EL (cell line): Measurements from ENCODE around the gene SLC9A1.
"Not testable (repeated sequence)": the region's sequence is repeated elsewhere in the genome, so short reads cannot be mapped to it uniquely, and the experiment has no call there.

Experiments
- DNase-seq: peaks from one replicate; pipeline ENCODE4 v3.0.0-alpha.2; 2016

Gene SLC9A1

GRCh38 chr1:27130798-27131197 is 24.1 kb downstream of the SLC9A1 start:
- no peak for DNase-seq

GRCh38 chr1:27129225-27129624 is 25.7 kb downstream of the SLC9A1 start:
- no peak for DNase-seq

GRCh38 chr1:27127419-27127818 is 27.5 kb downstream of the SLC9A1 start:
- DNase-seq: no peak

GRCh38 chr1:27126391-27126790 is 28.5 kb downstream of the SLC9A1 start:
- DNase-seq: no peak

GRCh38 chr1:27125125-27125524 is 29.8 kb downstream of the SLC9A1 start:
- not testable (repeated sequence) for DNase-seq

GRCh38 chr1:27124405-27124804 is 30.5 kb downstream of the SLC9A1 start:
- DNase-seq: no peak

GRCh38 chr1:27122652-27123051 is 32.3 kb downstream of the SLC9A1 start:
- peak; percentile 83 for DNase-seq

- no peak for DNase-seq
Measured at GRCh38 chr1:27120854-27121253, 34.1 kb downstream of the SLC9A1 start.

- DNase-seq: peak; percentile 55
Measured at GRCh38 chr1:27118440-27118689, 36.6 kb downstream of the SLC9A1 start.

GRCh38 chr1:27117733-27118439 is 37.0 kb downstream of the SLC9A1 start:
- peak; percentile 36 for DNase-seq

- peak; percentile 46 for DNase-seq
Measured at GRCh38 chr1:27116697-27117096, 38.2 kb downstream of the SLC9A1 start.

- no peak for DNase-seq
Measured at GRCh38 chr1:27116232-27116631, 38.7 kb downstream of the SLC9A1 start.

- DNase-seq: no peak
Measured at GRCh38 chr1:27114546-27114945, 40.4 kb downstream of the SLC9A1 start.

GRCh38 chr1:27113861-27114260 is 41.1 kb downstream of the SLC9A1 start:
- no peak for DNase-seq

GRCh38 chr1:27111626-27112573 is 43.0 kb downstream of the SLC9A1 start:
- DNase-seq: peak; percentile 100

- DNase-seq: peak; percentile 22
Measured at GRCh38 chr1:27109103-27109822, 45.7 kb downstream of the SLC9A1 start.

GRCh38 chr1:27108588-27108987 is 46.3 kb downstream of the SLC9A1 start:
- no peak for DNase-seq

- DNase-seq: no peak
Measured at GRCh38 chr1:27106561-27107323, 48.2 kb downstream of the SLC9A1 start.

- DNase-seq: no peak
Measured at GRCh38 chr1:27105018-27105417, 49.9 kb downstream of the SLC9A1 start.

GRCh38 chr1:27103498-27103897 is 51.4 kb downstream of the SLC9A1 start:
- DNase-seq: no peak

- DNase-seq: peak; percentile 65
Measured at GRCh38 chr1:27102707-27103468, 52.0 kb downstream of the SLC9A1 start.

- no peak for DNase-seq
Measured at GRCh38 chr1:27102134-27102706, 52.7 kb downstream of the SLC9A1 start.
